OCI-M1 (cell line): ENCODE measurements around the gene PTDSS2.

ENCODE experiments used
- DNase-seq: peaks from one replicate; lab custom pipeline; 2025; lab: John Stamatoyannopoulos, UW

PTDSS2 gene

DNA sequence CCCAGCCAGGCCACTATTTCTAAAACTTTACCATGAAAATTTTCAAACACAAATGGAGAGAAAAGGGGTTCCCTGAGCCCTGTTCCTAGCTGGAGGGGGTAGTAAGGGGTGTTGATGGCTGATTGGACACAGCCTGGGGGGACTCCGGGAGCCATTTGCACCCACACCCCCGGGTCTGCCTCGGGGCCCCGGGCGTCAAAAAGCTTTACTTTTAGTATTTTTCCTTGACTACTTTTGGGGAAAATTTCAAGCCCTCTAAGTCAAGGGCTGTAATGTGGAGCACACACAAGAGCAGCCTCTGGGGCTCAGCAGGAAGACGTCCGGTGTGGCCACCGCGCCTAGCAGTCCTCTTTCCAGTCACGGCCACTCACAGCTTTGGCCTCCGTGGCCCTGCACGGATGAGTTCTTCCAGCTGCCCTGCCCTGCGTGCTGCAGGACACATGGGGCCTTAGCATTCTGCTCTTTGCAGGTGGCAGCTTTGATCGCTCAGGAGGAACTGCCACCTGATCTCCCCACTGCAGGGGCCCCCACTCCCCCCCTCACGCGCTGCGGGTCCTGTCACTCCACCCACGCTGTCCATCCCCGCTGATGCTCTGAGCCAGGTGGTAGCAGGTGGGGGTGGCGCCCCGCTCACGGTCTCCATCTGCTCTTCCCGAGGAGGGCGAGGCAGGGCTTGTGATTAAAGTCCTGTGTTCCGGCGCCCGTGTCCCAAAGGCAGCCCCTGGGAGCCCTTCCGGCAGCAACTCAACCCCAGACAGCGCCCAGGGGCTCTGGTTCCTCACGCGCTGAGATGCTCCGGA lies 42.5 kb downstream of the PTDSS2 start:
- DNase-seq = no peak

DNA sequence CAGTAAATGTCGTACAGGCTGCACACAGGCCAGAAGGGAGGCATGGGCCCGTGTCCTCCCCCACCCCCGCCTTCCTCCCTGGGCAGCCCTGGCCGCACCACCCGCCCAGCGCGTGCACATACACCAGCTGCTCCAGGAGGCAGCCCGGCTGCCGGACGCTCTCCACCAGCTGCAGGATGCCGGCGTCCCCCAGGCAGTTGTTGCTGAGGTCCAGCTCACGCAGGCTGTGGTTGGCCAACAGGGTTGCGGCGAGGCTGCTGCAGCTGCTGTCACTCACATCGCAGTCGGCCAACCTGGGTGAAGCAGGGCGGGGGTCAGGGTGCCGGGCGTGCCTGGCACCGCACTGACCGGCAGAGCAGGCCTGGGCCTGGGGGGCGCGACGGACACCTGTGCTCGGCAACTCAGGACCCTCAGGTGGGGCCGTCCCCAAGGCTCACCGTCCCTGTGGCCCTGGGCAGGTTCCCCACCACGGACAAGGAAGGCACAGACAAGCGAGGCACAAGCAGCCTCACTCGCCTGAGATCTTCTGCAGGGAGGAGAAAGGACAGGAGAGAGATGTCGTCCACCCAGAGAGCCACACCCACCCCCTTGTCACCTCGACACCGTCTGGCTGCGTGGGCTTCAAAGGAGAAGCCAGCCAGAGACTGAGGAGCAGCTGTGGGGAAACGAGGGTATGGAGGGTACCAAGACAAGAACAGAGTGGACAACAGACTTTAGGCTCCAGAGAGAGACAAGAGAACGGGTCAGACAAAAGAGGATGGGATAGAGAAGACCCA lies 44.9 kb downstream of the PTDSS2 start:
- no peak for DNase-seq

DNA sequence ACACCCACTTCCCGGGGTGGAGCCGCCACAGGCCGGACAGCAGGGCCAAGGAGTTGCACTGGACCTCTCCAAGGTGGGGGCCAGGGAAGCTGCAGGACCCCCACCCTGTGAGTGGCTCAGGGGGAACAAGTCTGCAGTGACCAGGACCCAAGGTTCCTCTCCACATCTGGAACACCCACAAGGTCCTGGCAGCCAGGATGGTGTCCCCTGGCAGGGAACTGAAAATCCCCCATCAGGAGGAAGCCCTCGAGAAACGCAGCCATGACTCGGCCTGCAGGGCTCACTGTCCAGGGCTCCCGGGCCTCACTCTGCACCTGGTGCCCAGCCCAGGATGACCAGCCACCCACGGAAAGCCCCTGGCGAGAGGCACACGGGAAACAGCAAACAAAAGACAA lies 45.5 kb downstream of the PTDSS2 start:
- DNase-seq = no peak

DNA sequence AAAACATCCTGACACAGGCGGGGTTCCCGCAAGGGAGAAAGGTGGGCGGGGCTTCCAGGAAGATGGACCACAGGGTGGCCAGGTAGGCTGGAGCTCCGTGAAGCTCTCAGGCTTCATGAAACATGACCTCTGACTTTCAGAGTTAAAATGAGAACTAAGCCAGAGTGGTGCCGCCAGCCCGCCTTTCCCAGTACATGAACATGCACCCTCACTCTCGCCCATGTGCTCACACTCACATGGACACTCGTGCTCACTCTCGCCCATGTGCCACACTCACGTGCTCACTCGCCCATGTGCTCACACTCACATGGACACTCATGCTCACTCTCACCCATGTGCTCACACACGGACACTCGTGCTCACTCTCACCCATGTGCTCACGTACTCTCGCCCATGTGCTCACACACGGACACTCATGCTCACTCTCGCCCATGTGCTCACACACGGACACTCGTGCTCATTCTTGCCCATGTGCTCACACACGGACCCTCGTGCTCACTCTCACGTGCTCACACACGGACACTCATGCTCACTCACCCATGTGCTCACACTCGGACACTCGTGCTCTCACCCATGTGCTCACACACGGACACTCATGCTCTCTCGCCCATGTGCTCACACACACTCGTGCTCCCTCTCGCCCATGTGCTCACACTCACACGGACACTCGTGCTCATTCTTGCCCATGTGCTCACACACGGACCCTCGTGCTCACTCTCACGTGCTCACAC lies 46.9 kb downstream of the PTDSS2 start:
- no peak for DNase-seq

DNA sequence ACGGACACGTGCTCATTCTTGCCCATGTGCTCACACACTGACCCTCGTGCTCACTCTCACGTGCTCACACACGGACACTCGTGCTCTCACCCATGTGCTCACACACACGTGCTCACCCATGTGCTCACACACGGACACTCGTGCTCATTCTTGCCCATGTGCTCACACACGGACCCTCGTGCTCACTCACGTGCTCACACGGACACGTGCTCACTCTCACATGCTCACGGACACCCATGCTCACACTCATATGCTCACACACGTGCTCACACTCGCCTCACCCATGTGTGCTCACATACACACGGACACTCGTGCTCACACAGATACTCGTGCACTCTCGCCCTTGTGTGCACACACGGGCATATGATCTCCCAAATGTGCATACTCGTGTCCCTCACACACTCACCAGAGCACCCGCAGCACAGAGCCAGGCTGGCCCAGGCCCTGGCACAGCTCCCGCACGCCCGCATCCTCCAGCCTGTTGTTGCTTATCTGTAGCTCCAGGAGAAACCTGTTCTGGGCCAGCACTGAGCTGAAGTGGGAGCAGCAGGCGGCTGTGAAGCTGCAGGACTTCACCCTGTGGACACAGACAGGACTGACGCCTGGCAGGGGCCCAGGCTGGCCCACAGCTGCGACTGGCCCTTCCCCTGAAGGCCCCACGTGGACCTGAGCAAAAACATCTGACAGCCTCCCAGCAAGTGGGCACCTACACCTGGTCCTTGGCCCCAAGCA lies 47.7 kb downstream of the PTDSS2 start:
- no peak for DNase-seq

DNA sequence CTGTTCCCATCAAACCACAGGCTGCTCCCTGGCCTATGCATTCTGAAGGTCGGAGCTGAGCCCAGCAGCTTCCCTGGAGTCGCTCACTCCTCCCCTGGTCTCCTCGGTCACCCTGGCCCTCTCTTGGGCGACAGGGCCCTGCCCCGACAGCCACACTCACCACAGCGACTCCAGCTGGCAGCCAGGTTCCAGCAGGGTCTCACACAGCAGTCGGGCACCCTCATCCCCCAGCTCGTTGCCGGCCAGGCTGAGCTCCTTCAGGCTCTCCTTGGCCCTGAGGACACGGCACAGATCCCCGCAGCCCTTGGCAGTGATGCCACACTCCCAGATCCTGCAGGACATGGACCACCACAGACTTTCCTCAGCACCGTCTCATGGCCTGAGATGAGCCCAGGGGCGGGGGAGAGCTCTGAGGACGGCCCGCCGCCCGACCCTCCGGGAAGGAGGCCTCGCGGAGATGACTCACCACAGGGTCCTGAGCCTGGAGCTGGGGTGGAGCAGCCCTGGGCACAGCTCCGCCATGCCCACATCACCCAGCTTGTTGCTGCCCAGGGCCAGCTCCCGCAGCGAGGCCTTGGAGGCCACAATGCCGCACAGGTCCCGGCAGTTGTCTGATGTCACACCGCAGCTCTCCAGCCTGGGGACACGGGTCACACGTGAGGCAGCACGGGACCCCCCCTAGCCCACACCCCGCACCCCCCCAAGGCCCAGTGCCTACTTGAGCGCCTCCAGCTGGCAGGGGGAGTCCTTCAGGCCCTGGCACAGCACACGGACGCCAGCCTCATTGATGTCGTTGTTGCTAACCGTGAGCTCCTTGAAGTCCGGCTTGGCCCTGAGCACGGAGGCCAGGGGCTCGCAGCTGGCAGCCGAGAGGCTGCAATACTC lies 48.5 kb downstream of the PTDSS2 start:
- DNase-seq = no peak

DNA sequence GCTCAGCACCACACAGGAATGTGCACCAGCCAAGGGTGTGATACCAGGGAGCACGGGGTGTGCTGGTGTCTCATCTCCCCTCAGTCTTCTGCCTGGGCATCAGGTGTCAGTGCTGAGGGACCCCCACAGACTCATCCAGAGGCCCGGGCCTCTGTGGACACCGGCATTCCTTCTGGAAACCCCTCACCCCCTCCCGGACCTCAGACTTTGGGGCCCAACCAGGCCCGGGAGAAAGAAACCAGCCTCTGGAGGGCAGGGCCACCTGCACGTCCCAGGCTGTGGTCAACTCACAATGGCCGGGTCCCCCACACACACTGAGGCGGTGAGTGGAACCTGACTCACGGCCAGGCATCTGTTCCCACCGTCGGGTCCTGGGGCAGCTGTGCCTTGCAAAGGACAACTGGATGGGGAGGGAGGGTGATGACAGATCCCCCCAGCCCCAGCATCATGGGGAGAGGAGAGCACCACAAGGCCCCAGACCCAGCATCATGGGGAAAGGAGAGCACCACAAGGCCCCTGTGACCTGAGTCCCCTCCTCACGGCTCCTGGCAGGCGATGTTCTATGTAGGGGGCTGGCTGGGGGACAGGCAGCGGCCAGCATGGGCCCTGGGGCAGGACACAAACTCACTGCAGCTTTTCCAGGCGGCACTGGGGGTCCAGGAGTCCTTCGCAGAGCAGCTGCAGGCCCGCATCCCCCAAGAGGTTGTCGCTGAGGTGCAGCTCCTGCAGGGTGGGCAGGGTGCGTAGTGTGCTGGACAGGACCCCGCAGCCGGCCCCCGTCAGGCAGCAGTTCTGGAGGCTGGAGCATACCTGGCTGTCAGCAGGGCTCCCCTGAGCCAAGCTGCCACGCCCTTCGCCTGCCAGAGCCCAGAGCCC lies 49.4 kb downstream of the PTDSS2 start:
- DNase-seq = no peak

DNA sequence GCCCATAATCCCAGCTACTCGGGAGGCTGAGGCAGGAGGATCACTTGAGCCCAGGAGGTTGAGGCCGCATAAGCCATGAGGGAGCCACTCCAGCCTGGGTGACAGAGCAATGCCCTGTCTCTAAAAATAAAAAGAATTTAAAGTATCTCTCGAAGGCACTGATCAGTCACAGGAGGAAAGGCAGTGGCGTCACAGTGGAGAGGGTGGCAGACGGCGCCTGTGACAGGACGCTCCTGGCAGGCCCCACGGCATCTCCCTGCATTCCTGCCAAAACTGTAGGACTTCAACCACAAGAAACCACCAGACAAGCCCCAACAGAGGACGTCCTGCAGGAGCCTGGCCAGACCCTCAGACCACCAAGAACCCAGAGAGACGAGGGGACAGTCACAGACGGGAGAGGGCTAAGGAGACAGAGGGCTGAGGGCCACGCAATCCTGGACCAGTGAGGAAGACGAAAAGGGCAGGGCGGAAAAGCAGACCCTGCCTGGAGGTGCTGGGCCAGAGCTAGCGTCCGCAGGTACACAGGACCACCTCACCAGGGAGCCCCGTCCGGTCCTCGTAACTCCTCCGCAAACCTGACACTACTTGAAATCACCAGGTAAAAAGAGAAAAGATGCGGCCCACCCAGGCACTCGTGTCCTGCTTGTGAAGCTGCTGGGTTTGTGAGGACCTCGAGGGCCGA lies 51.1 kb downstream of the PTDSS2 start:
- no peak for DNase-seq

DNA sequence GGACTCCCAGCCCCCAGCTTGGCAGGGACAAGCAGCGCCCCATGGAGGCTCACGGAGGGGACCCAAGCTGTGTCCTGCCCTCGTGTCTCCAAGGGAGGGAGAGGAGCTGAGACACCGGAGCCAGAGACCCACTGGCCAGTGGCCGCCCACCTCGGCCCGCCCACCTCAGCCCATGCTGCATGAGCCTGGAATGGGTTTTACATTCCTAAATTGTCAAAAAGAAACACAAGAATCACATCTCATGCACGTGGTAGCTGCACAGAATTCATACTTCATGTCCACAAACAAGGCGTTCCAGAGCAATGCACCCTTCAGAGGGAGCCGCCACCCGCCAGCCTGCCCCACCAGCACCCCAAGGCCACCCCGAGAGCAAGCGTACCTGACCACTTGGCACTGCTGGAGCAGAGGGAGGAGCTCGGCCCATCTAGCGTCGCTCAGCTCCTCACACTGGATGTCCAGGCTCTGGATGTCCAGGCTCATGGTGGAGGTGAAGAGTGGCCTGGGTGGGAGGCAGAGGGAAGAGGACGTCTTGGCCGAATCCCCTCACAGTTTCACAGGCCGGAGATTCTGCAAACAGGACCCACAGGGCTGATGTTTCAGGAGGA lies 51.7 kb downstream of the PTDSS2 start:
- DNase-seq = no peak

DNA sequence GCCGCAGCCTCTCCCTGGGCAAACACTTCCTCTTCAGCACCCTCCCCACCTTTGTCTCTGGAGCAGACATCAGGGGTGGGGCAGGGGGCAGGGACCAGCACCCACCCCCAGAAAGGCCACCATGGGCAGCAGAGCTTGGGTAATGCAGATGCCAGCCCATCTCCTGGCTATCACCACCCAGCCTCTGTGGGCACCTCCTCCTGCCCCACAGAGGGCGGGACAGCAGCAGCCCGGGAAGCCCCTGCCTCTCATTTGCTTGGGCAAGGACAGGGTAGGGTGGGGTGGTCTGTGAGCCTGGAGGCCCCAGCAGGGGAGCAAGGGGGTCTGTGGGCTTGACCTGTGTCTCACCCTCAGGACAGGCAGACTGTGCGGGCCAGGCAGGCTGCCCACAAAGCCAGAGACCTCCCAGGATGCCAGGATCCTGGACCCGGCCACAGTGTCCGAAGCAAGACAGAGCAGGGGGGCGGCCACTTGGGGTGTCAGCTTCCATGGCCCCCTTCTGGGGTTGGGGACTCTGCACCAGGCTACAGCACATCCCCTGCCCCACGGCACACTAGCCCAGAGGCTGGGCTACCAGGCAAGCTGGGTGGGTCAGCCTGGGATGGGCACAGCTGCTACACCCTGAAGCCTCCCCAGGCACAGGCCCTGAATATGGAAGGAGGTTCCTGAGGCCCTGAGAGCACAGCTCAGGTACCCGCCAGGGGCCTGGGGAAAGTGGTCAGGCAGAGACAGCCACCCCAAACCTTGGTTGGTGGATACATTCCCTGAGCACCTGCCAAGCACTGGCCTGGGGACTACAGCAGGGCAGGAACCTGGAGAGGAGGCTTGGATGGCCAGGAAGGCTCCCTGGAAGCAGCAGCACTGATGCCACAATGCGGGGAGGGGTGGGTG lies 52.5 kb downstream of the PTDSS2 start:
- no peak for DNase-seq

DNA sequence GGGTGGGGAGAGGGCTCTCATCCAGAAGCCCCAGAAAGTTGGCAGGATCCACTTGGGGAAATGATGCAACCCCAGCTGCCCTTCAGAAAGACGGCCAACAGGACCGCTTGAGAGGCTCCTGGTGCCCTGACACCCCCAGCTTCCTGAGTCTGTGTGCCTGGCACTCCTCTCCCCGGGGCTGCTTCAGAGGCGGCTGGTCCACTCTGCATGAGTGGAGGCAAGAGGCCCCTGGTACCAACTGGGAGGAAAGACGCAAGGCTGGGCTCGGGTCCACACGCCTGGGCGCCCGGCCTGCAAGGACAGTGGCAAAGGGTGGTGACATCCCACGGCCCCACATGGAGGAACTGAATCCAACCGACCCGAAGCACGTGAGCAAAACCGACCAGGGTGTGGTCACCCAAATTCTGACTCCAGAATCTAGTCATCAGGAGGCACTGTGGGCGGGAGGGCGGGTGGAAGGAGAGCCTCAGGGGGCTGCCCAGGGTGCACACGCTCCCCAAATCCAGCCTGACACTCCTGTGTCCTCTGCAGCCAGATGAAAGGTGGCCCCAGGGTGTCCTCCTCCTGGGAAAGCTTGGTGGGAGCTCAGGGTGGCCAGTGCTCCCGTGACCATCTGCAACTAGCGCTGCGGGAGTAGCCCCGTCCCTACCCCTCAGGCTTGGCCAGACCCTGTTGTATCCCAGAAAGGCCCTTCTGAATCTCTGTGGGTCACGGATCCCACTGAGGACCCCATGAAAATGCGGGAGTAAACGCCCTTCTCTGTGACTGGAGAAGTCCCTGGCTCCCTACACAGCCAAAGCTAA lies 53.3 kb downstream of the PTDSS2 start:
- DNase-seq = peak; percentile 88

DNA sequence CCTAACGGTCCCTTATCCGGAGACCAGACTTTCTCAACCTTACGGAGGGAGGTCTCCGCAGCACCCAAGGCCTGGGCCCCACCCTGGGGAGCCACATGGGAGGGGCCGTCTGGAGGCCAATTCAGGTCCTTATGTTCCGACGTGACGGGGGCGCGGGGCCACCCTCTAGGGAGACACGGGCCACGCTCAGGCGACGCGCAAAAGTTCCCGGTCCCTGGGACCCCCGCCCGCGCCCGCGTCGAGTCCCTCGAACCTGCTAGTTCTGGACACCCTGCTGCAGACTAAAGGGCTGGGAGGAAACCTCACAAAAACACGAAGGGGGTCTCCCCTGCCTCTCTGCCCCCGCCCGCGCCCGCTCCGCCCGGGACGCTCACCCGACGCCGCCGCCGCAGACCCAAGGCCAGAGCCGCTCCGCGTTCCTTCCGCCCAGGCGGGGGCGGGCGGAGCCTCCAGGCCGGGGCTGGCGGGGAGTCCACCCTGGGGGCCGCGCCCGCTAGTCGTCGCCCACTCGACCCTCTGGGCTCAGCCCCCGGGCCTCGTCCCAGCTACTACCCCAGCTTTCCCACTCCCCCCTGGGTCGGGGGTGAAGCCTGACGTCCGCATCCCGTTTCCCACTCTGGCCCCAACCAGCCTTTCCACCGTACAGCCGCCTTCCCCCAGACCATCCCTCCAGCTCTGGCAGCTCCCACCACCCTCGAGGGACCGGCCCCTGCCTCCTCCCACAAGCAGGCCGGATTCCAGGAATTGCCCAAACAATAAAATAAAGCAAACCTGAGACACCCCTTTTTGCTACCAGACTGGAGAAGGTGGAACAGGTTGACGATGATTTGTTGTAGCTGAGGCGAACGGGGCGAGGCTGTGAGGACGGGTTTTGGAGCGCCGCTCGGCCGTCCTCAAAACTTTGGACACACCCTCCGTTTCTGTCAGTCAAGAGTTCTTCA lies 54.2 kb downstream of the PTDSS2 start:
- peak; percentile 83 for DNase-seq

DNA sequence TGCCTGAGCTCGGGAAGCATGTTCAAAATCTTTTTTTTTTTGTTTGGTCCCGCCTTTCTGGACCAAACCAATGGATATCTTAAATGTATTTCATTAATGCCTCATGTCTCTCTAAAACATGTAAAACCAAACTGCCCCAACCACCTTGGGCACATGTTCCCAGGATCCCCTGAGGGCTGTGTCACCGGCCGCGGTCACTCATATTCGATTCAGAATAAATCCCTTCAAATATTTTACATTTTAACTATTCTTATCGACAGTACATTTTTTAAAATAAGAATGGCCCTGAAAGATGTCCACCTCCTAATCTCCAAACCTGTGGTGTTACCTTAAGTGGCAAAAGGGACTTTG lies 54.9 kb downstream of the PTDSS2 start:
- no peak for DNase-seq

DNA sequence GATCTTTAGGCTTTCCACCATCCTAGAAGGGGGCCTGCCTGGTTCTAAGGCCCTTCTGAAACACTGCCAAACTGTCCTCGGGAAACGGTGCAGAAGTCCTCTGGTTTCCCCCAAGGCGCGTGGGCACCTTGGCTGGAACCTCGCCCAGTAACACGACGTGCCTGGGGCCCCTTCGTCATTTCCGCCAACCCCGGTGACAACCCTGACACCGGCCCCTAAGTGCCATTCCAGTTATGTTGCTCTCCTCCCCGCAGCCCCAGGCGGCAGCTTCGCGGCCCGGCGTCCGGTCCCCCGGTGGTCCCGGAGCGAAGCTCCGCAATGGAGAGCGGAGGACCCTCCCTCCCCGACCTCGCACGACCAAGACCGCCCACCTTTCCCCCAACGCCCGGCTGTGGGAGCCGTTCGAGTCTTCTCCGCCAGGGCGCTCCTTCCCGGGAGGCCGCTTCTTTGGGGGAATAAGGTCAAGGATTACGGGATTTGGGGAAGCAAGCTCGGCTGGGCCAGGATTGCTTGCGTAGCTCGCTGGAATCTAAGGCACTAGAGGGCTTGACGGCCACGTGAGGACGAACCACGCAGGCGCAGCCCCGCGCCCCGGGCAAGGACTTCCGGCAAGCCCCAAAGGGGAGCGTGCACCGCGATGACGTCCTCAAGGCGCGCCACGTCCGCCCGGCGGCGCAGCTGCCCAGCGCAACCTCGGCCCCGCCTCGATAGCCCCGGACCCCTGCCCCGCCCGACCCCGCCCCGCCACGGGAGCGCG lies 56.3 kb downstream of the PTDSS2 start:
- peak; percentile 97 for DNase-seq

DNA sequence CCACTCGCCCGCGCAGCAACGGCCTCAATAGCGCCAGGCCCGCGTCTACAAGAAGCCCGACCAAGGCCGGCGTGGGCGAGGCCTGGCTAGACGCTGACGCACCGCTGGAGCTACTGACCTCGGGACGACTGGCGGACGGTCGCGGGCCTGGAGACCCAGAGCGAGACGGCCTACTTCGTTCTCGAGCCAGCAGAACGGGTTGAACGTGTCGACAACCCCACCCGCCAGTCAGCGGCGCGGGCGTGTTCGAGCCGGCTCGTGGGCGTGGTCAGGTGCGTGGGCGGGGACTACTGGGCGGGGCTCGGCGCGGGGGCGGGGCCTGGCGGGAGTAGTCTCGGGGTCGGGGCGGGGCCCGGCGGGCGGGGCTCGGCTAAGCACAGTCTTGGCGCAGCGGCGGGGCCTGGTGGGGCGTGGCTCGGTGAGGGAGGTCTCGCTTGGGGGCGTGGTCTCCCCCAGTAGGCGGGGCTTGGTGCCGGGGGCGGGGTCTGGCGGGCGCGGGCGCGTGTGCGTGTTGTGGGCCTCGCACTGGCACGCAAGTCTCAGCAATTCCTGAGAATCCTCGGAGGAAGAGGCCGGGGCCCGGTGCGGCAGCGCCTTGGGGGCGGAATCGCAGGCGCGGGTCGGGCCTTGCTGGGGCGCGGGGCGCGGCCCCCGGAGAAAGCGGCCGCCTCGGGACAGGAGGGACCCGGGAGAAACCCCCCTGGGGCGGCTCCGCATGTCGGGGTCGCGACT lies 57.1 kb downstream of the PTDSS2 start, which contains the start of gene RNH1:
RNH1 (minus strand) TSS at position 248 of the 732 bp plus-strand sequence. CDS start 5,080 bp downstream, outside the sequence.
- DNase-seq = peak; percentile 94
